ENCODE data around the gene RNF152.
A peak's percentile ranks its signal among the peaks of the same experiment; 100 is the strongest.

Gene RNF152

DNA sequence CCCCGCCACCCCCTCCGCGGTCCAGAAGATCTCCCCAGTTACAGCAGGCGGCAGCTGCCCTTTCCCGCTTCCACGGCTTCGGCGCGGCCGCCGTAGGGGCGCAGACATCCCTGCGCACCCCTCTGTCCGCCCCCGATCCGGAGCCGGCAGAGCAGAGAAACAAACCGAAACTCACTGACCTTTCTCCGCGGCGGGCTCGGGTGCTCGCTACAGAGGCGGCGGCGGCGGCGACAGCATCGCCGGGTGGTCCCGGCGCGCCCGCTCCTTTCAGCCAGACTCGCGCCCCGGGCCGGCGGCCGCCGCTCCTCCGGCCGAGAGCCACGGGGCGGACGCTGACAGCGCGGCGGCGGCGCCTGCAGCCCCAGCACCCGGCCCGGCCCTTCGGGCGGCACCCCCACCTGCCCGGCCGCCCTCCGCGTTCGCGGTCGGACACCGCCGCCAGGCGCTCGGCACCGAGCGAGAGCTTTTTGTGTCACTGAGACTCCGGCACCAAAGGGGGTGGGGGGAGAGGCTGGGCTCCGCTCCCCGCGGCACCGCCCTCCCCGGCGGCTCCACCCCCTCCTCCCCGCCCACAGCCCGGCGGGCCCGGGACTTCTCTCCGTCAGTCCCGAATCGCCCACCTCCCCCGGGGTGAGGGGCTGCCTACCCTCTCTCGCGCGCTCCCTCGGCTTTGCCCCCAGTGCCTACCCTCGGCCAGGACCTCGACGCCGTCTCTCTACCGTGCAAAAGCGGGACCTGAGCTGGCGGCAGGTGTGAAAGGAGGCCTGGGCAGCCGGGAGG, 1.4 kb upstream of the RNF152 start:
- DNase-seq, result peak; percentile 86

DNA sequence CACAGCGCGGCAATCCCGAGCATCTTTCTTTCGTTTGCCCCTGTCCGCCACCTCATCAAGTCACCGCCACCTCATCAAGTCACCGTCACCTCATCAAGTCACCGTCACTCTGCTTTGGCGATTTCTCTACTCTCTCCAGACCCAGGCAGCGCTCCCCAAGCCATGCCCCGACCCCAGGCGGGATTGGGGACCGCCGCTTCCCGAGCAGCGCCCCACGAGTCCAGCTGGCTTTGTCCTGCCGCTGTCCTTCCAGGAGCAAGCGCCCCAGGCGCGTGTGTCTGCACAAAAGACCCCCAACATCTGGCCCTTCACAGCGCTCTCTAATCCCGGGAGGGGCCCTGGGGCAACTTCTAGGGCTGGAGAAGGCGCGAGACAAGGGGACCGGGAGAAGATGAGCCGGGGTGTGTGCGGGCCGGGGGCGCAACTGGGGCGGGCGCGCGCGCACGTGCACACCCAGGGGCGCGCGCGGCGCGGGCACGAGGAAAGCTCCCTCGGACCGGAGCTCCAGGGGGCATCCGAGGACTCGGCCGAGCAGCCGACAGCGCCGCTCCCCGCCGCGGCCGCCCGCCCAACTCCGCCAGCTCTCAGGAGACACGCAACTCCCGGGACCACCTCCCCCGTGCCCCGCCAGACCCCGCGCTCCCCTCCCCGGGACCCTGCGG, 633 bp upstream of the RNF152 start:
- DNase-seq, result peak; percentile 75

DNA sequence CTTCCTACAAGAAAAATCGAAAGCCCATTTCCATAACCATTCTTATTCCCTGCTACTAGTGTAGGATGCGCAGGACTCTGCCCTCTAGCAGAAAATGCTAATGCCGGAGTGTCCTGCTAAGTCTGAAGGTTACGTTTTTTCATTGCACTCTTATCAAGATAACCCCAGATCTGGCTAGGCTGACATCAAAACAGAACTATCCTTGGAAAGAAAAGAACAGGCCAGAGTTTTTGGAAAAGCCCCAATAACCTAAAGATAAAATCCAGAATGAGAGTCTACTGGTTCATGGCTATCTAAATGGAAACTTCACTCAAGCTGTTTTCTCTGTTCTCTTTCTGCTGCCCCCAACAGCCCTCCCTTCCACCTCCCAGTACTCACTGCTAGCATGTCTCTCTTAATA, 913 bp downstream of the RNF152 start:
- DNase-seq, result no peak

DNA sequence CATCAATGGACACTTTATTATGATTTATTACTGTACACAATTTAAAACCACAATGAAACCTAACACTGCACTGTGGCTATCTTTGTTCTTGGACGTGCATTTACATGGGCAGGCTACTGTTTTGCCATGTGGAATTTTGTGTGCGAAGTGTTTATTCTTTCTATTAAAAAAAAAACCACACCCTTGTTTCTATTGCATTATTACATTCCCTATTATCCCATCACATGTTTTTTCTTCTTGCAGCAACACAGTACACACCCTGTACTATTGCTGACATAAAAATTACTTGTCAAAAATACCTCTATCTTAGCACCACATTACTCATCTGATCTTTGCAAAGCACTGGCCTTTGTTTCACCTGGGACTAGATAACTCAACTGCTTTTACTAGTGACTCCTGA, 1.5 kb downstream of the RNF152 start:
- DNase-seq, result no peak

DNA sequence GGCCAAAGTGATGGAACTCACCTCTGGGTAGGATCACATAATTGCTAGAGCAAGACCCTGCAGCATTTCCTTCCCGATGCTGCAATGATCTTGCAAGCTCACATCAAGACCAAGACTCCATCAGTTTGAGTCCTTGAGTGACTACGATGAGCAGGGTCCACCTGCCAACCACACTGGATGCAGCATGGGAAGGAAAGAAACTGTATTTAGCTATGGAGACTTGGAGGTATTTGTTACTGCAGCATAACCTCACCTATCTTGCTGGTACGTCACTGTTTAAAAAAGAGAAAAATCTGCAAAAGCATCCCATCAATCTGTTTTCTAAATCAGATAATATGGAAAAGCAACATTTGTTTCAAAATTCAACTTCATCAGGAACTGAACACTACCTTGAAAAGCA, 2.5 kb downstream of the RNF152 start:
- DNase-seq, result no peak

DNA sequence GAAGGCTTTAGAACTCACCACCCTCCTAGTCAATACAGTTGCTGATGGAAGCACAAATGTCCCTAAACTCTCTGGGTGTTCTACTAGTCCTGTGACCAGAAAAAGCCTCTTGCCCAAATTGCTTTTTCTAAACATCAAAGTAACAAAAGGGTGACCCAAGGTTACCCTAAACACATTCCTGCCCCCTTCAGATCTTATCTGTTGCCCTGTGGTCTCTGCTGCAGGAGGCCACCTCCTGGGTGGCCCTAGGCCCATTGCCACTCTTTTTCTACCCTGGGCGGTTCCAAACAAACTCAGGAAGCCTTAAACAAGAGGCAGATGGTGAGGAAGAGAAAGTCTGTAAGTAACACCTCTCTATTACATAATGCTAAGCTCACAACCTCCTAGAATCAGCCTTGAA, 3.3 kb downstream of the RNF152 start:
- no peak for DNase-seq

DNA sequence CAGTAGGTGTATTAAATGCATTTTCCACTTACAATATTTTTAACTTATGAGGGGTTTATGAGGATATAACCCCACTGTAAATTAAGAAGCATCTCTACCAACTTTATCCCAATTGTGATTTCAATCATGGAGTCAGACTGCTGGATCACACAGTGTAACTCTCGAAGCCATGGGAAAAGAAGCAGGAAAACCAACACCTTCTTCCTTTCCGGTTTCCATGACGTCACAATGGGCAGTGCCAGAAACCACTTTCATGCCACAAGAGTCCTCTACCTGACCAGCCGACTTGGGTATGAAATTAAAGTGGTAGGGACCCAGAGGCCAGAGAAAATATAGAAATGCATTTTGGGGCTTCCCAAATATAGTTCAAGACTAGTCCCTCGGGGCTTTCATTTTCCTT, 4.2 kb downstream of the RNF152 start:
- DNase-seq, result no peak

DNA sequence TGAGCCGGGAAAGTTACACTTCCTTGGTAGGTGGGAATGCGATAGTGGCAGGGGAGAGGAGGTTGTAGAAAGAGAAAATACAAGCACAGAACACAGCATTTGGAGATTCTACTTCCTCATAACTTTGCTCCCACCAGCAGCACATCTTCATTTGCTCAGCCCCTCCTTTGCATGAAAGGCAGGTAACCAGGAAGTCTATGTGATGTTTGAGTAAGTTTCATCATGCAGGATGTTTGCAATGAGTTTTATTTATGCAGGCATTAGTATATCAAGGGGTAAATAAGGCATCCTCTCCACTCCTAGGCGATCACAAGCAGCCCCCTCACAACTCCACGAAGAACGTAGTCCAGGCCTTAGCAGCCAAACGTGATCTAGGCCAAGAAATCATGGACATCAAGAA, 5.0 kb downstream of the RNF152 start:
- DNase-seq, result no peak

DNA sequence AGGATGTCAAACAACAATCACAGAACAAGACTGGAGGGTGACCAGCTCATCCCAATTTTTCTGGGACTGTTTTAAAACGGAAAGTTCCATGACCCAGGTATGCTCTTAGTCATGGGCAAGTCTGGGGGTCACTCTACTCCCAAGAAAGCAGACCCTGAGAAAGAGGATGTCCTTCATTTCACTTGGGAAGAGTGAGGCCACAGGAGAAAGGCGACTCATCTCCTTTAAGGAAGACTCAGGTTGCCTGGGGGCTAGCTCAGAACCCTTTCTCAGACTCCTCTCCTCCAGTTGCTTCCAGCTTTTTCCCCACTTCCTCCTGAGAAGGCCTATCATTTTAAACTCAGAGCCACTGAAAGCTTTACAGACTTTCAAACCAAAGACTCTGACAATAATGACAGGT, 9.3 kb downstream of the RNF152 start:
- DNase-seq, result no peak

DNA sequence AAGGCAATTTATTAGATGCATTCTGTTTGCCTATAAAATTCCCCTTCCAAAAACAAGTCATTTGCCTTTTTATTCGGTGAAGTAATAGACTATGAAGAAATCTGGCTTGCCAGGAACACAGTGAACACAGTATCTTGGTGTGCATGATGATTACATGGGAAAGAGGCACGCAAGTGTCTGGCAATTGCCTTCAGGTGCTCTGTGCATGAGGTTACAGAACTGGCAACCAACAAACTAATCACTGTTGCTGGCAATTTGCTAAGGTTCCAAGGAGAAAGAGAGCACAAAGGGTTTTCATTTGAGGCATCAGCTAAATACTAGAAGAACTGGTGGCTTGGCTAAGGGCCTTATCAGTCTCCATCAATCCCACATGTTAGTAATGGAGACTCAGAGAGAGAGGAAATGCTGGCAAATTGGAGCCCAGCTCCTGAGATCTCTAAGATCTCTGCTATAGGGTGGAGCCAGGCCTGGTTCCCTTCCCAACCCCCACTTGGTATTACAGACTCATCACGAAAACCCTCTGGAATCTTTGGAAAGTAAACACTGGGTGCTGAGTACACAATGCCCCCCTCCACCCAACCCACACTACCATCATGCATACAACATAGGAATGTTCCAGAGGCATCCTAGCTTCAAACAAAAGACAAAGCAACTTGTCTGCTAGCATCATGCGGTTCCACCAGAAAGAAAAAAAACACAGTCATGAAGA, 10.4 kb downstream of the RNF152 start:
- DNase-seq, result no peak

DNA sequence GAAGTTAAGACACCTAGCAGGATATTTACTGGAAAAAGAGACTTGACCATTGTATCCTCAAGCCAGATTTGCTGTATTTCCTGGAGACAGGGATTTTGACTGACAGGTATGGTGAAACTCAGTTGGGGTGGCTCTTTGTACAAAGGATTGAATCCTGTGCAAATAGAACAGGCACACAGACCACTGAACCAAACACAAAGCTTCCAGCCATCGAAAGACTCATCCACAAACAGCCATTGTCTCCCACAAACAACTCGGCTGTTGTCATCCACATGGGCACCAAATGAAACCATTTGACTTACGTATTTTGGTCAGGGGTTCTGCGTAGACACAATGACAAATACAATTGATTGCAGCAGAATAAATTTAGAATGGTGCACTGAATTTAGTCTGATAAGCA, 15.9 kb downstream of the RNF152 start:
- no peak for DNase-seq

DNA sequence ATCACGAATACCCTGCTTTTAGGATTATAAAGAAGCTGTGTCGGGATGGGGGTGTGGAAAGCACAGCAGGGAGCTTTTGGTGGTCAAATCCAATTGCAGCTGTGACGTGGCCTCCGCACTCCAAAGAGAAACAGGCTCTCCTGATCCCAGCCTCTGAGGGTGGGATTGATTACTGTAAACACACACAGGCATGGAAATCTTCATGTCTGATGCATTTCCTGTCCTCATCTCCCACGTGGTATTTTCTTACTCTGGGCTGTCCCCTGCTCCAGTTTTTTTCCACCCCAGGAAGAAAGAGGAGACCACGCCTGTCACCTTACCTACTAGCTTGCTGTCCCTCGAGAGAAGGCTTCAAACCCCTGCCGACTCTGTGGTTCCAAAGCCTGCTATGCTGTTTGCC, 22.7 kb downstream of the RNF152 start:
- peak; percentile 27 for DNase-seq

DNA sequence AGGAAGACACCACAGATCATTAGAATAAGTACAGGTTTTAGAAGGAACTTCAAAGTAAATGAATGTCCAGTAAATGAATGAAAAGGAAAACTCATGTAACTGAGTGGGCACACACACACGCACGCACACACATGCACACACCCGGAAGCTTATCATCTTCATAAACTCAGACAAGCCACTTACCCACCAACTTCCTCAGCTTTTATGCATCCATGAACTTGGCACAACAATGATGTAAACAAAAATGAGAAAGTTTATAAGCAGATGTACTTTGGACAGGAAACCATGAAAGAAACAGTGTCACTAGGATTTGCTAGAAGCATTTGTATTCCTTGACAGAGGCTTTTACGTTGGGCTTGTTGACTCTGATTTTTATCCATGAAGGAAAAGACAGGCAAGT, 23.2 kb downstream of the RNF152 start:
- no peak for DNase-seq

DNA sequence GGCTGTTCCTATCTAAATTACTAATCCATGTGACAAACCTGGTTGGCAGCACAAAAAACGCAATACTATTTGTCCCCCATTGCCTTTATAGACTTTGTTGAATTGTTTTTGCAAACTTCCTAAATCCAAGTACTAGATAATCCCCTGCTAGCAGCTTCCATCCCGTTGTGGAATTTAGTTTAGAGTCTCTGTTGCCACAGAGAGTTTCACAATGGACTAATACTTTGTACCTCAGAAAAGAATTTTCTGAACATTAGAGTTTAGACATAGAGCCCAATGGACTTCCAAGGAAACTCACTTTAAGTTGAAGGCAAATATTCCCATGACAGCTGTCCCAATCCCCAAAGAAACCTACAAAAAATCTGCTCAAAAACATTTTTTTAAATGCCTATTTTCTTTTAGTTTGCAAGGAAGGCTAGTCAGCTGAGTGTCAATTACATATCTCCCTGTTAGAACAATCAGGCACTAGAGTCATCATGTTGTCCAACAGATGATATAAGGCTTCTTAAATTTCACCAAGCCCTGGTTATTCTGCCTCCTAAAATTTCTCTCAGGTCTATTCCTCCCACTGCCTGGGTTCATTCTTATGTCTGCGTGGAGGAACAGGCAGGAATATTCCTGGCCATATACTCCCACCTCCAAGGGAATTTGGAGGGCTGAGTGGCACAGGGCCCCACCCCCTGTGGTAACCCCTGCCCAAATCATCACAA, 27.2 kb downstream of the RNF152 start:
- no peak for DNase-seq

DNA sequence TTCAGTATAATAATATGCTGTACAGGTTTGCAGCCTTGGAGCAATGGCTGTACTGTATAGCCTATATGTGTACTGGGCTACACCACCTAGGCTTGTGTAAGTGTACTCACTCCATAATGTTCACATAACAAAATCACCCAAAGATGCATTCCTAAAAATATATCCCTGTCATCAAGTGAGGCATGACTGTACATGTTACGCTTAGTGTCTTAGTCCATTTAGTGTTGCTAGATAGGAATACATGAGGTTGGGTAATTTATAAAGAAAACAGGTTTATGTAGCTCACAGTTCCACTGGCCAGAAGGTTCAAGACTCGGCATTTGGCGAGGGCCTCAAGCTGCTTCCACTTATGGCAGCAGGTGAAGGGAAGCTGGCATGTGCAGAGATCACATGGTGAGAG, 31.4 kb downstream of the RNF152 start:
- DNase-seq, result no peak

DNA sequence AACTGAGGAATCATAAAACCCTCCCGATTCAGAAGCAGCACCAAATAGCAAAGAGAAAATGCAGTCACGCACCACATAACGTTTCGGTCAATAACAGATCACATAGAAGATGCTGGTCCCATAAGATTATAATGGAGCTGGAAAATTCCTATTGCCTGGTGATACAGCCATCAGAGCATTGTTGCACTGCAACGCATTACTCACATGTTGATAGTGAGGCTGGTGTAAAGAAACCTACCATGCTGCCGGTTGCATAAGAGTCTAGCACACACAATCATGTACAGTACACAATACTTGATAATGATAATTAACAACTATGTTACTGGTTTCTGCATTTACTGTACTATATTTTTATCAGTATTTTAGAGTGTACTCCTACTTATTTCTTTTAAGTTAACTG, 32.5 kb downstream of the RNF152 start:
- no peak for DNase-seq

DNA sequence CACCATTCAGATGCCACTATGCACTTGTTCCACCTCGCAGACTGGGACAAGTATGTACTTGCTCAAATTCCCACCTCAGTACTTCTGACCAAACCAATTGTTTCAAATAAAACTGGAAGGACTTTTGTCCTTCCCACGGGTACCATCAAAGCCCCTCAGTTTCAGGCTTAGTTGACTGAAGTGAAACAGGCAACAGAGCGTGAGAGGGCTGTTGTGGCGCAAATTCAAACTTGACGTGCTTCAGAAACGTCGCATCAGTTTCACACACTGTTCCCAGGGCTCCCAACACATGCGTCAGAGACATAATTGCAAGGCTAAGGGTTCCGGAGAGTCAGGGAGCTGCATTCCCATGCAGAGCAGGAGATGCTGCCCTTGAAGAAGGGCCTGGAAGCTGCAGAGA, 33.7 kb downstream of the RNF152 start:
- DNase-seq, result no peak

DNA sequence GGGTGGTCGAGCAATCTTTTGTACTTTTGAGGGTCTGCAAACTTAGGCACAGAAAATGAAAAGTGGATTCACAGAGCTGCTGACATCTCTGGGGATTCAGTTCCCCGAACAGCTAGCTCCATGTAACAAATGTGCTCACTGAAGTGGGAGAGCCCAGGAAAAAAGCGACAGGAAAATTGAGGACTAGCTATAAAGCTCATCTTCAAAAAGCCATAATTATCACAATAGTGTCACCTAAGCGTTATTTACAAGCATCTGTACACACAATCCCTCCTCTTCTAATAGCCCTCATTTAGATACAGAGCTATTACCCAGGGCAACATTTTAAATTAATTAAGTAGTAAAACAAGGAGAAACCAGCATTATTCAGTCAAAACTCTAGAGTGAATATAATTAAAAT, 36.1 kb downstream of the RNF152 start:
- DNase-seq, result no peak

DNA sequence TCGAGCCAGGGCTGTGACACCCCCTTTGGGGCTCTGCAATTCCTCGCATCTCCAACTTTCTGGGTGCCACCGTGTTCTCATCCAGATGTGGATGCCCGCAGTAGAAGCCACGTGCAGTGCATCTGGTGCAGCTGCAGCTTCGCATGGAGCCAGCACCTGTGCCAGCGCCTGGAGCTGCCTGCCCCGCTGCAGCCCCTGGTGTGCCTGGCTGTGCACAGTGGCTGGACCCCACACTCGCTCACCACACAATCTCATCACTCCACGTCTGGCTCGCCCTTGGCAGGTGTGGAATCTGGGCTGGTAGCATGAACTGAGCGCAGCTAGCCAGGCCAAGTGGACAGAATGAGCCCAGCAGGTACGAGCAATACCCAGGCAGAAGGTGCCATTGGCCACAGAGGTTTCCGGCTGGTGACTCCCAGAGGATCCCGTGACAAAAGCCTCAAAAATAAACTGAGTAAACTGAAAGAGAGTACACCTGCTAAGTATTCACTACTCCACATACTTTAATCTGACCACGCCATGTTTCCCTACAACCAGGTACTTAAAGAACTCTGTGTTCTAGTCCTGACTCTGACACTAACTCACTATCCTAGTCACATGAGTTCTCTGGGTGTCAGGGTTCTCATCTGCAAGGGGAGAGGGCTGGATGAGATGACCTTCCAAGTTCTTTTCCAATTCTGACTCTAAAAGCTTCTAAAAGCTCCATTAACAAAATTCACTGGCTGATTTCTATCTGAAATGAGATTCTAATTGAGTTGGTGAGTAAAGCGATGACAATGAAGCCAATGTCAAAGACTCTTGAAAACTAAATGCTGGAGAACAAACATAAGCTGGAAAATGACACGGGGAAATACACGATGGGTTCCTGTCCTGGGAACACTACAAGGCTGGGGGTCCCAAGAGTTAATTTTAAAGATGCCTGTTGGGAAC, 37.1 kb downstream of the RNF152 start:
- DNase-seq, result no peak

DNA sequence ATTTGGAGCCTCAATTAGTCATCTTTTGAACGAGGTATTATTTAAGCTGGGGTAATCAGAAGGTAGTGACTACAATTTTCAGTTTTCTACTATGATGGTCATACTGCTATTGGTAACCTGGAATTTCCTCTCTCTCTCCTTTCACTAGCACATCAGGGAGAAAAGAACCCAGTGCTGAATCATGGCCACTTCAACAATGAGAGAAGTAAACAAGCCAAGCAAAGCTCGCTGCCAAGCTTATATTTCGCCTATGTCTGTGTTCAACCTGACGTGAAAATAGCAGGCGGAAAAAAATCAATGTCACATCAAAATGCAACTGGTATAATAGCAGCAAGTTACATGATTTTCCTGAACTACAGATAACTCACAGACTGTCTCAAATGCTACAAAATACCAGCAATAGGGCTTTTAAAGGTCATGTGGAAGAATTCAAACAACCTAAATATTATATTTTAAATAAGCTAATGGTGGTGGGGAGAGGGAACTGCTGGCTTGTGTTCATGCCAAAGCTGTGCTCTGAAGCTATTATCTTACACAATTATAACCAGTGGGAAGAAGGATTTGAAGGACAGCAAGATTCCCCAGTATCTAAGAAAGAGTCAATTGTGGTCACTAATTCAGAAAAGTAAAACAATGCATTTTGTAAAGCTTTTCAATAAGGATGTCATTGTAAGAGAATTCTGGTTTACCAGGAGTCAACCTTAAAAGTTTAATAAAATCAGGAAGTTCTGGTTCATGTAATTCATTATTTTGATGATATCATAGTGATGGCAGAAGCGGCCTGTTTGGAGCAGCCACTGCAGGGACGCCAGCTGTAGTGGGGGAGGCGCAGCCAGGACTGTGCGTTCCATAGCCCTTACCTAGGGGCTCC, 38.0 kb downstream of the RNF152 start:
- no peak for DNase-seq

DNA sequence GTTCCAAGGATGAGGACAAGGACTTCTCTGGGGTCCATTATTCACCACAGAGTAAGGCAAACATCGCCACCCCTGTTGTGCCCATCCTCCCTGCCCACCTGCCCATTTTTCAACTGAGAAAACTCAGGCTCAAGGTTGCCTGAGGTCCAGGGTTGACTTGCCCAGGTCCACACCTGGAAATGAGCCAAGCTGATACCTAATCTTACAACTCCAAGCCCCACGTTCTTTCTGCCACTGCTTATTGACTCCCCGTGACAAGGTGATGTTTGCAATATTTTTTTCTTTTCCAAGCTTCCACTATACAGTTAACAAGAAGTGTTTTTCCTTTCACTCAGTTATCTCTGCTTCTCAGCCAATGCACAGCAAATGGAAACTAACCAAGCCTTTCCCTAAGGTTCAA, 39.0 kb downstream of the RNF152 start:
- no peak for DNase-seq

All from right hindlimb (tissue), 1 donor.